Stimulated activated CD4-positive, alpha-beta T cell treated with anti-CD3 and anti-CD28 coated beads, Interleukin-15, amount 100 ng/mL, for 48 hours (primary cell): ENCODE measurements around the gene CEACAM19.
"Not testable (repeated sequence)": the region's sequence is repeated elsewhere in the genome, so short reads cannot be mapped to it uniquely, and the experiment has no call there.

Experiments
- DNase-seq, 2 donors: peaks; one replicate each; pipeline ENCODE4 v3.0.0-alpha.2; 2020; ENCODE audit warnings: low read depth in 2 of 2

The CEACAM19 gene

DNA sequence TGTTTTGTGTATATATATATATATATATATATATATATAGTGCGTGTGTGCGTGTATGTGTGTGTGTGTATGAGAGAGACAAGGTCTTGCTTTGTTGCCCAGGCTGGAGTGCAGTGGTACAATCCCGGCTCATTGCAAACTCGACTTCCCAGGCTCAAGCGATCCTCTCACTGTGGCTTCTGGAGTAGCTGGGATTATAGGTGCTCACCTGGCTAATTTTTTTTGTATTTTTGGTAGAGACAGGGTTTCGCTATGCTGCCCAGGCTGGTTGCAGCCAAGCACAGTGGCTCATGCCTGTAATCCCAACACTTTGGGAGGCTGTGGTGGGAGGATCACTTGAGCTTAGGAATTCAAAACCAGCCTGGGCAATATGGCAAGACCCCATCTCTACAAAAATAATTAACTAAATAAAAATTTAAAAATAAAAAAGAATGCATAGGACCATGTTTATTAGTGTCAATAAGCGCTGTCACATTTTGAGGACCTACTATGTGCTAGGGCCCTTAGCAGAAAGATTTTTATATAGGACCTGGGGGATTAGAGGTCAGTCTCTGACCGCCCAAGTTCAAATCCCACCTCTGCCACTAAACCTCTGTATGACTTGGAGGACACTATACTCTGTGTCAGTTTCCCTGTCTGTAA lies 25.8 kb upstream of the CEACAM19 start:
- DNase-seq, result no peak

DNA sequence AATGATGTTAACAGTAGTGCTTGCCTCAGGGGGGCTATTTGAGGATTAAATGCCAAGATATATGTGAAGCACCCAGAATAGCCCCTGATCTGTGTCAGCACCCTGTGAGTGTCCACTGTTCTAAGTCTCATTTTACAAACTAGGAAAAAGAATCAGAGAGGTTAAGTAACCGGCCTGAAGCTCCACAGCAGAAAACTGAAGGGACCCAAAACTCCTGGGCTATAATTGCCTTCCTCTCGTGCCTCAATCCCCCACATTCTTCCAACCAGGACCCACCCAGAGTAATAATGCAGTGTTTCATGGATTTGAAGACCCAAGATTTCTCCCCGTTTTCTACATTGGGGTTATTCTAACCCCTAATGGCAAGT lies 25.2 kb upstream of the CEACAM19 start:
- DNase-seq, result no peak

DNA sequence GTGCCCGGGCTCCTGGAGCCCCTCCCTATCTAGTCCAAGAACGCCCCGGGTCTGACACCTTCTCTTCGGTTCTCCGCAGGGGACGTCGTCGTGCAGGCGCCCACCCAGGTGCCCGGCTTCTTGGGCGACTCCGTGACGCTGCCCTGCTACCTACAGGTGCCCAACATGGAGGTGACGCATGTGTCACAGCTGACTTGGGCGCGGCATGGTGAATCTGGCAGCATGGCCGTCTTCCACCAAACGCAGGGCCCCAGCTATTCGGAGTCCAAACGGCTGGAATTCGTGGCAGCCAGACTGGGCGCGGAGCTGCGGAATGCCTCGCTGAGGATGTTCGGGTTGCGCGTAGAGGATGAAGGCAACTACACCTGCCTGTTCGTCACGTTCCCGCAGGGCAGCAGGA lies 24.1 kb upstream of the CEACAM19 start:
- DNase-seq, result no peak

DNA sequence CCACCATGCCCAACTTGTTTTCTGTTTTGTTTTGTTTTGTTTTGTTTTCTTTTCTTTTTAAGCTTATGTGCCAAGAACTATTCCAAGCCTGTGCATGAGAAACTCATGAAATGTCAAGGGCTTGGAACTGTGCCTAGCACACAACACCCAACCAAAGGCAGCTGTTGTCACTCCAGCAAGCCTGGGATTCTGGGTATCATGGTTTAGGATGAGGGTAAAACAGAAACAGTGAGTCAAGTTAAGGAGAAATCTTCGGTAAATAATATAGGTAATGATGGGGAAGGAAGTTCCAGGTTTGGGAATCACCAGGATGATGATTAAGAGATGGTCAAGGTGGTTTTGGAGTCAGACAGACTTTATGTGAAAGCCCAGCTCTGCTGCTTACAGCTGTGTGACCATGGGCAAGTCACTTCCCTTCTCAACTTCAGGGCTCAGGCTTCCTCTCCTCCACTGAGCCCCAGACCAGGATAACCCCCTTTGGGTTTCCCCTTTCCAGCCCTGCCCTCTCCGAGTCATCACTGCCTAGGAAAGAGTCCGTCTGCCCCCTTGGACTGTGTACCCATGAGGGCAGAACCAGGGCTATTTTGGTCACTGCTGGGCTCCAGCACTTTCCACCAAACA lies 22.5 kb upstream of the CEACAM19 start:
- no peak for DNase-seq

DNA sequence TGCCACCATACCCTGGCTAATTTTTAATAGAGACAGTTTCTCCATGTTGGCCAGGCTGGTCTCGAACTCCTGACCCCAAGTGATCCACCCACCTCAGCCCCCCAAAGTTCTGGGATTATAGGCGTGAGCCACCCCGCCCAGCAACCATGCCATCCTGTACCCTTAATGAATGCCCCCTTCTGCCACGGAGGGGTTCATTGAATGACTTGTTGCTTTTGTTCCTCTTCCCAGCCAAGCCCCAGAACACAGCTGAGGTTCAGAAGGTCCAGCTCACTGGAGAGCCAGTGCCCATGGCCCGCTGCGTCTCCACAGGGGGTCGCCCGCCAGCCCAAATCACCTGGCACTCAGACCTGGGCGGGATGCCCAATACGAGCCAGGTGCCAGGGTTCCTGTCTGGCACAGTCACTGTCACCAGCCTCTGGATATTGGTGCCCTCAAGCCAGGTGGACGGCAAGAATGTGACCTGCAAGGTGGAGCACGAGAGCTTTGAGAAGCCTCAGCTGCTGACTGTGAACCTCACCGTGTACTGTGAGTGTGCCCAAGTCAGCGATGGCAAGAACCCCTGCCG lies 21.6 kb upstream of the CEACAM19 start:
- DNase-seq, result no peak

DNA sequence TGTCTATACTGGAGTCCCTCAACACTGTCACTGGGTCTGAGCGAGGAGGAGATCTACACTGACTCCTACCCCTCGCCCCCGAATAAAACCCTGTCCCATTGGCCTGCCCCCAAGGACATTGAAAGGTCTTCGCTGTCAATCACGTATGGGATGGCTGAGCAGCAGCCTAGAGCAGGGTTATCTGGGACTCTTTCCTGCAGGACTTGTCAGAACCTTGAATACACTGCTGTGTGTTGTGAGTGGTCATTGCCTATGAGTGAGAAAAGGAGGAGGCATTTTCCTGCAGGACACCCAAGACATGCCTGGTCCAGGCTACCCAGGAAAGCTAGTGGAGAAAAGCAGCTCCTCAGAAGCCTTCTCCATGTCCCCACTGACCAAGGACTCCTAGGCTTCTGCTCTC lies 17.9 kb upstream of the CEACAM19 start:
- no peak for DNase-seq

DNA sequence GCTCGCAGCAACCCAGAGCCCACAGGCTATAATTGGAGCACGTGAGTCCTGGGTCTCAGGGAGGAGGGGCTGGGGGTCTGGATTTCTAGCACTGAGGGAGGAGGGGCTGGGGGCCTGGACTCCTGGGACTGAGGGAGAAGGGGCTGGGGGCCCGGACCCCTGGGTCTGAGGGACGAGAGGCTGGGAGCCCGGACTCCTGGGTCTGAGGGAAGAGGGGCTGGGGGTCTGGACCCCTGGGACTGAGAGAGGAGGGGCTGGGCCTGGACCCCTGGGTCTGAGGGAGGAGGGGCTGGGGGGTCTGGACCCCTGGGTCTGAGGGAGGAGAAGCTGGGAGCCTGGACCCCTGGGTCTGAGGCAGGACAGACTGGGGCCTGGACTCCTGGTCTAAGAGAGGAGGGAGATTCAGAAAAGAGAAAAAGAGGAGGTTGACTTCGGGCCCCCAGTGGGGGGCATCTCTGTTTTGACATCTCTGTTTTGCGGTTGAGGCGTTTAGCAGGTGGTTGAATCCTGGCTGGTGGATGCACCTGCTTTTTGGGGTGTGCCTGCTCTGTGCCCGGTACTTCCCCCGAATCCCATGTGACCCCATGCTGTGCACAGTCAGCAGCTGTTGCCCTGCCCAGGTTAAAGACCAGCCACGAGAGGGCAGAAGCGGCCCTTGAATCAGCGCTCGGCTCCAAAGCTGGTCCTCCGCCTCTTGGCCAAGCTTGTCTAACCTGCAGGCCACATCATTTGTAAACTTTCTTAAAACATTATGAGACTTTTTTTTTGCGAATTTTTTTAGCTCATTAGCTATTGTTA lies 17.1 kb upstream of the CEACAM19 start:
- DNase-seq, result peak; percentile 63 to 64

DNA sequence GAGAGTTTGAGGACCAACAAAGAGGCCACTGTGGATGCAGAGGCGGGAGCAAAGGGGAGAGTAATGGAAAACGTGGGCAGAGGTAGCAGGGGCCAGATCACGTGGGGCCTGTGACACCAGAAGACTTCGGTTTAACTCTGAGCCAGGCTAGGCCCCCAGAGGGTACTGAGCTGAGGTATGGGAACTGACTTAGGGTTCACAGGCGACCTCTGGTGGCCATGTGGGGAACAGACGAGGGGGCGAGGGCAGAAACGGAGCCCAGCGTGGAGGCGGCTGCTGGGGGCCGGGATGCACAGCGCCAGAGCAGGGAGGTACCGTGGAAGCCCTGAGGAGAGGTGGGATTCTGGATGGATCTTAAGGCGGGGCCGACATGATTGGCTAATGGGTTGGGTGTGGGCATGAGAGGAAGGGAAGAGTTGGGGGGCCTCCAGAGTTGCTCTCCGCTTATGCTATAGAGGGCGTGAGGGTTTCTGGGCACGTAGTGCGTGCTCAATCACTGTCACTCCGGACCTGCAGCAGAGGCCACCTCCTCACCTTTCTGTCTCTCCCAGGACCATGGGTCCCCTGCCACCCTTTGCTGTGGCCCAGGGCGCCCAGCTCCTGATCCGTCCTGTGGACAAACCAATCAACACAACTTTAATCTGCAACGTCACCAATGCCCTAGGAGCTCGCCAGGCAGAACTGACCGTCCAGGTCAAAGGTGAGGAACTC lies 13.9 kb upstream of the CEACAM19 start:
- DNase-seq, result peak; percentile 57 to 62

DNA sequence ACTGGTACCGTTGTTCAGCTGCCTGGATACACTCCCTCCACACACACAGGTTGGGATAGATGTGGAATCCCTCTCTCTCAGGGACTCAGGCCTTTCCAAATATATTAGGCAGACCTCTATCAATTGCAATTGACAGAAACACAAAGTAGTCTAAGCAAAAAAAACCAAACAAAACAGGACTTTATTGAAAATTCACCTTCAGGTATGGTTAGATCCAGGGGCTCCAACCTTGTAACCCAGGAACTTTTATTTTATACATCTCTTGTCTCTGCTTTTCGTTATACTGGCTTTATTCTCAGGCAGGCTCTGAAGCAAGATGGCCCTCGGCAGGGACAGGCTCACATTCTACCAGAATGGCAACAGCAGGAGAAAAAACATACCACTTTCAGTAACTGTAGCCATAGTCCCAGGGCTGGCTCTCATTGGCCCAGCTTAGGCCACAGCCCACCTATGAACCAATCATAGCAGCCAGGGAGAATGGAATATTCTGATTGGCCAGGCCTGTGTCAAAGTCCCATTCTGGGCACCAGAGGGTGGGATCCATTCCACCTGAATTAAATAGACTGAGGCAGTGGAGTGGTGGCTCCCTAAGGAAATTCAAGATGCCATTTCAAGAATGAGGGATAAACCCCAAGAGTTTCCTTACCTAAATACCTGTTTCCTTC lies 13.1 kb upstream of the CEACAM19 start:
- DNase-seq, result no peak

DNA sequence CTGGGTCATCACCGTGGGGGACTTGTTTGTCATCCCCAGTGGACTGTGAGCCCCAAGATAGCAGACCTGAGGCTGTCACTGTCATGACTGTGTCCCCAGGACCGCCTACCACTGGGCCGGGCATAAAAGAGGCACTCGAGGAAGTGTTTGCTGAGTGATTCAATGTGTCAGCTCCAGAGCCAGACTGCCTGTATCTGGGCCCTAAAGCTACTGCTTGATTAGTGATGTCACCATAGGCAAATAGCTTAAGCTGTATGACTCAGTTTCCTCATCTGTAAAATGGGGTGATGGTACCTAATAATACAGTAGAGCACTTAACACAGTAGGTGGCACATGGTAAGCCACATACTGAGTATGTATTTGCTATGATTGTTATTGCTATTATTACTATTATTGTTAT lies 11.2 kb upstream of the CEACAM19 start:
- DNase-seq, result no peak

DNA sequence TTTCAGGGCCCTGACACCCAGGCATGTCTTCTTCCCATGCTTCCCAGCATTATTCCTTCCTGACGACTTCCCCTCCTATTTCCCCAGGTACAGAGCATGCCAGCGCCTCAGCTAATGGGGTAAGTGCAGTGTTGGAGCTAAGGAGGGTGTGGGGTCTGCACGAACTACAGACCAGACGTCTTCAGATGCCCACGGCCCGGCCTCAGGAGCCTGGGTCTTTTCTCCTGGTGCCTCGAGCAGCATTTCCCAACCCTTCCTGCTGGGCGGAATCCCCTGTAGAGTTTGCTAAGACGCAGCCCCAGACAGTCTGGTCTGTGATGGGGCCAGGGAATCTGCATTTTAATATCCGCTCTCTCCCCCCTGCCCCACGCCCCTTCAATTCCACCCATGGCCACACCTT lies 10.1 kb upstream of the CEACAM19 start:
- no peak for DNase-seq

DNA sequence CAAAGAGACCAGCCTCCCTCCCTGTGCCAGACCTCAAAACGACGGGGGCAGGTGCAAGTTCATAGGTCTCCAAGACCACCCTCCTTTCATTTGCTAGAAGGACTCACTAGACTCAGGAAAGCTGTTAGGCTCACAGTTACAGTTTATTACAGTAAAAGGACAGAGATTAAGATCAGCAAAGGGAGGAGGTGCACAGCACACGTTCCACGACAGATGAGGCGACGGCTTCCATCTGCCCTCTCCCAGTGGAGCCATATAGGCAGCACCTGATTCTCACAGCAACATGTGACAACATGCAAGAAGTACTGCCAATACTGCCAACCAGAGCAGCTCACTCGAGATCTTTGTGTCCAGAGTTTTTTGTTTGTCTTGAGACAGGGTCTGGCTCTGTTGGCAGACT lies 9.4 kb upstream of the CEACAM19 start:
- no peak for DNase-seq

DNA sequence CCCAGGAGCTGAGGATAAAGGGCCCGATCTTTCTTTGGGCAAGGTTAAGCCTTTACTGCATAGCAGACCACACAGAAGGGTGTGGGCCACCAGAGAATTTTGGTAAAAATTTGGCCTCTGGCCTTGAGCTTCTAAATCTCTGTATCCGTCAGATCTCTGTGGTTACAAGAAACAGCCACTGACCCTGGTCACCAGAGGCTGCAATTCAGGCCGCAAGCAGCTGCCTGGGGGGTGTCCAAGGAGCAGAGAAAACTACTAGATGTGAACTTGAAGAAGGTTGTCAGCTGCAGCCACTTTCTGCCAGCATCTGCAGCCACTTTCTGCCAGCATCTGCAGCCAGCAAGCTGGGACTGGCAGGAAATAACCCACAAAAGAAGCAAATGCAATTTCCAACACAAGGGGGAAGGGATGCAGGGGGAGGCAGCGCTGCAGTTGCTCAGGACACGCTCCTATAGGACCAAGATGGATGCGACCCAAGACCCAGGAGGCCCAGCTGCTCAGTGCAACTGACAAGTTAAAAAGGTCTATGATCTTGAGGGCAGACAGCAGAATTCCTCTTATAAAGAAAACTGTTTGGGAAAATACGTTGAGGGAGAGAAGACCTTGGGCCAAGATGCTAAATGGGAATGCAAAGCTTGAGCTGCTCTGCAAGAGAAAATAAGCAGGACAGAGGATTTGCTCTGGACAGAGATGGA lies 8.4 kb upstream of the CEACAM19 start:
- no peak for DNase-seq

DNA sequence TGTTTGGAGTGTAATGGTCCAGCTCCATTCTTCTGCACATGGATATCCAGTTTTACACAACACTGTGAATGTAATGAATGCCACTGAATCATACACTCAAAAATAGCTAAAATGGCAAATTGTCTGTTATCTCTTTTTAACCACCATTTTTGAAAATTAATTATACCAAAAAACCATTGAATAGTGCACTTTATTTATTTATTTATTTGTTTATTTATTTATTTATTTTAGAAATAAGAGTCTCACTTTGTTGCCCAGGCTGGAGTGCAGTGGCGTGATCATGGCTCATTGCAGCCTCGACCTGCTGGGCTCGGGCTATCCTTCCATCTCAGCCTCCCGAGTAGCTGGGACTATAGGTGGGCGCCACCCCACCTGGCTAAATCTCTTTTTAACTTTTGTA lies 7.3 kb upstream of the CEACAM19 start:
- no peak for DNase-seq

DNA sequence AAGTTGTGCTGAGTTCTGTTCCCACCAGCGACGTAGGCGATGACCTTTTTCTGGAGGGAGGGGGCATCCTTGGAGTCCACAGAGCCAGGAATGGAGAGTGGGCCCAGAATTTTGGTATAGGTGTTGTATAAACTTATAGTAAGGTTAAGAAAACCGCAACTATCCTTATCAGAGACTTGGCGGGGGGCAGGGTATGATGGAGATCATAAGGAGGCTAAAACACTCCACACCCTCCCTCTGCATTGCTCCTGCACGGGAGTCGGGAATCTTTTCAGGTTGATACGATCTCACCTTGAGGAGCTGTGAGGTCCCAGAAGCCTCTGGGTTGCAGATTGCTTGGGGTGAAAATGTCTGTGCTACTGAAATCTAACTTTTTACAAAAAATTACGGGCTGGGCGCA lies 6.3 kb upstream of the CEACAM19 start:
- DNase-seq, result no peak

DNA sequence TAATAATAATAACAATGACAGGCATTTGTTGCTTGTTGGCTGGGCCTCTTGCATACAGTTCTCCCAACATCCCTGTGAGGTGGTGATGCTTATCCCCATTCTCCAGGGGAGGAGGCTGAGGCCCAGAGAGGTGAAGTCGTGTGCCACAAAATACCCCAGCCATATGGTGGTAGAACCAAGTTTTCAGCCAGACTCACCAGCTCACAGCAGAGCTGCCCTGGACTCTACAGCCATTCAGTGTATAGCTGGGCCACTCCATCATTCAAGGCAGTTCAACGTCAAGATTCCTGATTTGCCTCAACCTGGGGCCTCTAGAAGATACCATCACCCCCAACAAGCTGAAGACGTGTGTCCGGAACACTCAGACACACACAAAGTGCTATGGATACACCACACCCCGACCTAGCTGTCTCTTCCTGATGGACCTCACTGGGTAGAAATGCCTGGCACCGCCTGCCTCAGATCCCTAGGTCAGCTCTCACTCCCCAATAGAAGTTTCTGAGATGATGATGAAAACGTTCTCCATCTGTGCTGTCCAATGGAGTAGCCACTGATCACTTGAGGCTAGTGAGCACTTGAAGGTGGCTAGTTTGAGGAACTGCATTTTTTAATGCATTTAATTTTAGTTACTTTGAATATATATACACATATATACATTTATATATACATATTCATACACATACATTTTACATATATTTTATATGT lies 4.3 kb upstream of the CEACAM19 start:
- no peak for DNase-seq

DNA sequence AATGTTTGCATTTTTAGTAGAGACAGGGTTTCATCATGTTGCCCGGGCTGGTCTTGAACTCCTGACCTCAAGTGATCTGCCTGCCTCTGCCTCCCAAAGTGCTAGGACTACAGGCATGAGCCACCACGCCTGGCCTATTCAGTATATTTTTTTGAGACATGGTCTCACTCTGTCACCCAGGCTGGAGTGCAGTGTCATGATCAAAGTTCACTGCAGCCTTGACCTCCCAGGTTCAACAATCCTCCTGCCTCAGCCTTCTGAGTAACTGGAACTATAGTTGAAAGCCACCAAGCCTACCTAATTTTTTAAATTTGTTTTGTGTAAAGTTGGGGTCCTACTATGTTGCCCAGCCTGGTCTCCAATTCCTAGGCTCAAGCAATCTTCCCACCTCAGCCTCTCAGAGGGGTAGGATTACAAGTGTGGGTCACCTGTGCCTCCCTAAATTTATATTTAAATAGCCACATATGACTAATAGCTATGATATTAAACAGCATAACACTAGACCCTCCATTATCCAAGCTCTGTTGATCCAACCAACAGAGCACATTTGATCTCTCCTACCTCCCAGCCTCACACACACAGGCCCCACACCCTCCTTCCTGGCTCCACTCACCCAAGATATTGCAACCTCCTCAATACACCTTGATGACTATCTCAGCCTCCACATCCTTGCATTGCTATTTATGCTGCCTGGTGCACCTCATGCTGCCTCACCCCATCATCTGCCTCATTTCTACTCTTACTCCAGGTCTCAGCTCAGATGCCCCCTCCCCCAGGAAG lies 2.1 kb upstream of the CEACAM19 start:
- DNase-seq, result no peak

DNA sequence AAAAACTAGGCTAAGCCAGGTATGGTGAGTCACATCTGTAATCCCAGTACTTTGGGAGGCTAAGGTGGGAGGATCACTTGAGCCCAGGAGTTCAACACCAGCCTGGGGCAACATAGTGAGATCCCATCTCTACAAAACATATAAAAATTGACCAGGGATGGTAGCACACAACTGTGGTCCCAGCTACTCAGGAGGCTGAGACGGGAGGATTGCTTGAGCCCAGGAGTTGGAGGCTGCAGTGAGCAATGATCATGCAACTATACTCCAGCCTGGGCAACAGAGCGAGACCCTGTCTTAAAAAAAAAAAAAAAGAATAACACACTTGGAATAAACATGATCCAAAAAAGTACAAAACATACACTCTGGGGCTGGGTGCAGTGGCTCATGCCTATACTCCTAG lies 1.3 kb upstream of the CEACAM19 start:
- not testable (repeated sequence) for DNase-seq

DNA sequence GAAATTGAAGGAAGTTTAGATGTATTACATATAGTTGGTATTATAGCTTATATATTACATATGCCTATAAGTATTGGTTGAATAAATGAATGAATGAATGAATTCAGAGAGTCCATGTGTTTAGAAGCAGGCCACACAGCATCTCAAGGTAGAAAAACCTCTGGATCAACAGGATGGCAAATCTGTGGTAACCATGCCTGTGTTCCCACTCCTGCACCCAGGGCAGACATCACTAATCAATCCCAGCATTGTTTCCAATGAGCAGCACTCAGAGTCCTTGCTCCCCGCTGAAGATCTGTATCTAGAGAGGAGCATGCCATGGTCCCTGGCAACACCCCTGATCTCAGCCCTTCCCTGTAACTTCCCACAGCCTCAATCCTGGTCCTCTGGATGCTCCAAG lies 944 bp downstream of the CEACAM19 start:
- DNase-seq, result no peak

DNA sequence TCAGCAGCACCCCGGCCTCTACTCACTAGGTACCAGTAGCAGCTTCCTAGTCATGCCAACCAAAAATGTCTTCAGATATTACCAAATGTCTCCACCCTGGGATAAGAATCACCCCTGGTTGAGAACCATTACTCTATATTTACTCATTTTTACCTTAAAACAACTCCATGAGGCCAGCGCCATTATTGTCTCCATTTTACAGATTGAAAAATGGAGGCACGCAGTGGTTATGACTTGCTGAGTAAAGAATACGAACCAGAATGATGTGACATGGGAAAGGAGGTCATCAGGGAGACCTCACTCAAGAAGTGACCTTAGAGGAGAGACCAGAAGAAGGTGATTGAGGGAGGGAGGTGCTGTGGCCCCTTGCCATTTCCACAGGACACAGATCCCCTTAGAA lies 2.2 kb downstream of the CEACAM19 start:
- DNase-seq, result no peak
